Gastroesophageal sphincter (tissue), 4 donors: ENCODE data around the gene KCNJ1. TPM values are rescaled to one million over a fixed set of nuclear protein-coding genes. Genes with fewer than 3 reads are reported as not detected.

Experiments
- ATAC-seq: fragments of 150-250 bp; one replicate; pipeline ENCODE4 v1.9.1; 2016; ENCODE audit warnings: mild to moderate bottlenecking, moderate library complexity
- H3K27ac ChIP-seq, 4 donors: fragments of 200-600 bp; sonication (generic) in 3 of 4; 1 replicate in 3 of 4; 2 replicates in 1 of 4; pipeline ENCODE4 v1.5.1; 2016 to 2019
- H3K27me3 ChIP-seq: fragments of 200-600 bp; sonication (generic); one replicate; pipeline ENCODE4 v1.5.1; 2019
- H3K36me3 ChIP-seq, 2 donors: fragments of 200-600 bp; sonication (generic); one replicate each; pipeline ENCODE4 v1.5.1; 2019; ENCODE audit warnings: control low read depth in 1 of 2
- H3K4me1 ChIP-seq, 3 donors: fragments of 200-600 bp; sonication (generic); 1 replicate in 2 of 3; 2 replicates in 1 of 3; pipeline ENCODE4 v1.5.1; 2016 to 2019; ENCODE audit warnings: control low read depth in 2 of 3
- H3K4me3 ChIP-seq, 2 donors: fragments of 200-600 bp; sonication (generic); one replicate each; pipeline ENCODE4 v1.5.1; 2019; ENCODE audit warnings: mild to moderate bottlenecking in 1 of 2, moderate library complexity in 1 of 2
- H3K9me3 ChIP-seq, 3 donors: fragments of 200-600 bp; sonication (generic); one replicate each; pipeline ENCODE4 v1.5.1; 2017 to 2019; ENCODE audit warnings: control low read depth in 2 of 3
- CTCF ChIP-seq, 4 experiments: fragments of 200-600 bp in 2 of 4; fragments of 450-650 bp in 2 of 4; sonication (generic) in 1 of 4; IDR thresholded peaks; one replicate each; pipeline ENCODE4 v1.5.1; 2017 to 2019; ENCODE audit warnings: antibody characterized with exemption in 4 of 4, mild to moderate bottlenecking in 2 of 4, moderate library complexity in 2 of 4
- EP300 ChIP-seq: sonication (generic); formaldehyde crosslinking; IDR thresholded peaks from one replicate; pipeline ENCODE4 v1.6.1; 2017; ENCODE audit warnings: antibody characterized with exemption, mild to moderate bottlenecking
- POLR2A ChIP-seq, 2 donors: fragments of 450-650 bp; IDR thresholded peaks; one replicate each; pipeline ENCODE4 v1.6.1; 2017; ENCODE audit warnings: antibody characterized with exemption in 2 of 2, mild to moderate bottlenecking in 2 of 2, moderate library complexity in 1 of 2
- POLR2AphosphoS5 ChIP-seq: sonication (generic); formaldehyde crosslinking; IDR thresholded peaks from one replicate; pipeline ENCODE4 v1.6.1; 2017; ENCODE audit warnings: antibody characterized with exemption
- WGBS, 2 donors: methylation state at CpG; one replicate each; pipeline ENCODE4 v1.1.5; 2018; ENCODE audit warnings: low coverage in 1 of 2; 5-methylcytosine and 5-hydroxymethylcytosine counted together
- total RNA-seq, 4 donors: library from RNA; depleted of rRNA; stranded (reverse); fragments of >200 nt; gene quantifications; one replicate each; pipeline ENCODE4 v1.1.0, GENCODE V29; 2016

The KCNJ1 gene
- total RNA-seq, 4 donors from 2014 or later = 0.27 TPM; not detected in 3

- Histone ChIP-seq H3K4me1 (peaks cover 0 to 33% (median 7%) of the 10 kb centered on the region in 3 donors), H3K27ac (no peak overlapping the region), H3K27me3 (no peaks in the 10 kb centered on the region), H3K9me3 (no peaks in the 10 kb centered on the region), H3K36me3 (no peaks in the 10 kb centered on the region), H3K4me3 (no peak overlapping the region)
- WGBS, 2 donors = 83 to 89% methylated on average over 8 of the region's 8 CpGs
- TF ChIP-seq CTCF (IDR thresholded peaks at IDR 0.05) (no peak), POLR2A (IDR thresholded peaks at IDR 0.05) (no peak), EP300 (no peak), POLR2AphosphoS5 (no peak)
- no peak for ATAC-seq
Measured at GRCh38 chr11:128909438-128910125, 42.5 kb upstream of the KCNJ1 start.

- Histone ChIP-seq H3K4me1 (peaks cover 0 to 37% (median 8%) of the 10 kb centered on the region in 3 donors), H3K27ac (peak overlapping the region in 1 of 4 donors; percentile 31), H3K36me3 (no peaks in the 10 kb centered on the region), H3K4me3 (no peak overlapping the region), H3K27me3 (no peaks in the 10 kb centered on the region), H3K9me3 (no peaks in the 10 kb centered on the region)
- TF ChIP-seq EP300 (no peak), POLR2A (IDR thresholded peaks at IDR 0.05) (no peak), POLR2AphosphoS5 (no peak), CTCF (IDR thresholded peaks at IDR 0.05) (no peak)
- ATAC-seq = peak; percentile 60
- WGBS, 2 donors = 34 to 50% methylated on average over 6 to 9 of the region's 12 CpGs
Measured at GRCh38 chr11:128908391-128909246, 41.5 kb upstream of the KCNJ1 start.

- Histone ChIP-seq H3K36me3 (no peaks in the 10 kb centered on the region), H3K4me3 (no peak overlapping the region), H3K9me3 (no peaks in the 10 kb centered on the region), H3K27me3 (no peaks in the 10 kb centered on the region), H3K27ac (no peak overlapping the region), H3K4me1 (peaks cover 0 to 37% (median 8%) of the 10 kb centered on the region in 3 donors)
- 85 to 88% methylated on average over 4 of the region's 4 CpGs for WGBS, 2 donors
- TF ChIP-seq POLR2A (IDR thresholded peaks at IDR 0.05) = no peak
- no peak for TF ChIP-seq POLR2AphosphoS5
- TF ChIP-seq EP300 = no peak
- TF ChIP-seq CTCF (IDR thresholded peaks at IDR 0.05) = no peak
- ATAC-seq = no peak
Measured at GRCh38 chr11:128907585-128907984, 40.5 kb upstream of the KCNJ1 start.

GRCh38 chr11:128906185-128907050, 39.3 kb upstream of the KCNJ1 start:
- H3K27ac ChIP-seq = peak overlapping the region in 2 of 4 donors; percentile 65 to 74
- H3K4me3 ChIP-seq = peak overlapping the region in 1 of 2 donors; percentile 58
- H3K9me3 ChIP-seq = no peaks in the 10 kb centered on the region
- no peaks in the 10 kb centered on the region for H3K27me3 ChIP-seq
- WGBS, 2 donors = 76 to 85% methylated on average over 5 to 6 of the region's 8 CpGs
- peak; percentile 17 for ATAC-seq
- H3K36me3 ChIP-seq = no peaks in the 10 kb centered on the region
- H3K4me1 ChIP-seq = peaks cover 0 to 37% (median 8%) of the 10 kb centered on the region in 3 donors
- TF ChIP-seq POLR2AphosphoS5 (no peak), CTCF (IDR thresholded peaks at IDR 0.05) (no peak), POLR2A (IDR thresholded peaks at IDR 0.05) (no peak), EP300 (no peak)
